ENCODE results near the gene RDH5. TPM values are rescaled to one million over a fixed set of nuclear protein-coding genes. Genes with fewer than 3 reads are reported as not detected.
A peak's percentile ranks its signal among the peaks of the same experiment; 100 is the strongest.

The RDH5 gene
- total and polyA plus RNA-seq, 2 of the 13 experiments (the other 11 are each of a cell fraction or from before 2014, with no cell fraction given) = 2.6 to 5.7 TPM

DNA sequence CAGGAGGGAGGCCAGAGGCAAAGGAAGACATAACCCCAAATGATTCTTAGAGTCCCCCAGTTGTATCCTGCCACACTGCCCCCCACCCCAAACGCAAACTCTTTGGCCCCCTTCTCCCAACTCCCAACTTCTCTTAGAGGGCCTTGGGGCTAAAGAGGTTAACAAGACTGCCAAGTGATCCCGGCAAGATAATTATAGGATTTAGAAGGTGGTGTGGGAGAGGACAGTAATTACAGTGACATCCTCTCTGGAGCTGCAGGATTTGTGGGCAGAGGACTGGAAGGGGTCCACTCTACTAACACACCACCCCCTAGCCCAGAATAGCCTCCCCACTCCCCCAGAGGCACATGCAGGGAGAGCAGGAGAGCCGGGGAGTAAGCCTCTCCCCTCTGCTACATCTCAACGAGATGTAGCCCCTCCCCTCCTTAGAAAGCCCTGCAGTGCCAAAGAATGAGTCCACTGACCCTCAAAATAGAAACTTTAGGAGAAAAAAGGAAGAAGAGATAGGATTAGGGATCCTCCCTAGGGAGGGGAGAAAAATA, 17.5 kb downstream of the RDH5 start:
- Histone ChIP-seq H3K36me3 (replicated peaks in 1 of 2; ENCODE audit: control insufficient read depth in 1 of 2, insufficient read depth in 2 of 2, low read length in 2 of 2) (no peaks in the 10 kb centered on the region), H3K9me3 (ENCODE audit: low read length) (no peaks in the 10 kb centered on the region), H3K27me3 (ENCODE audit: control insufficient read depth in 1 of 2, insufficient read depth in 2 of 2, low read length in 2 of 2) (peaks cover 0 to 6% of the 10 kb centered on the region in 2 experiments; a peak in 2 of 5 replicates), H3K79me2 (ENCODE audit: insufficient read depth, low read length) (no peaks in the 10 kb centered on the region), H3K4me2 (ENCODE audit: low read depth, low read length) (peak overlapping the region; percentile 84), H3K9ac (ENCODE audit: insufficient read depth, low read depth, low read length) (peak overlapping the region; percentile 39), H2AFZ (ENCODE audit: low read length) (peak overlapping the region; percentile 85), H3K4me3 (replicated peaks in 1 of 3; ENCODE audit: insufficient read depth in 1 of 3, low read depth in 2 of 3, low read length in 3 of 3) (peak overlapping the region; percentile 50 to 66 (median 63)), H3K4me1 (ENCODE audit: insufficient read depth, low read length) (peaks cover 35% of the 10 kb centered on the region), H4K20me1 (ENCODE audit: insufficient read depth, low read length) (no peaks in the 10 kb centered on the region), H3K27ac (ENCODE audit: extremely low read length, insufficient read depth, low read length) (peak overlapping the region; percentile 34)
- FAIRE-seq (no peak), DNase-seq (ENCODE audit: low spot score) (no peak), ATAC-seq (peak; percentile 46)
- TF ChIP-seq ZNF598 (CRISPR knock-in tag; IDR thresholded peaks at IDR 0.05; ENCODE audit: borderline replicate concordance) = 0 out of 2 replicates have a peak, but pooled peaks have one; percentile 4
- TF ChIP-seq DPF2 (CRISPR knock-in tag; IDR thresholded peaks at IDR 0.05; ENCODE audit: borderline replicate concordance, low read depth) = no peak
- no peak for TF ChIP-seq PHF8 (CRISPR knock-in tag; IDR thresholded peaks at IDR 0.05)
- no peak for TF ChIP-seq ATF7 (IDR thresholded peaks at IDR 0.05)
- 0 out of 2 replicates have a peak, but pooled peaks have one; percentile 38 for TF ChIP-seq ATF7 (CRISPR knock-in tag; IDR thresholded peaks at IDR 0.05)
- 0 out of 2 replicates have a peak, but pooled peaks have one; percentile 8 for TF ChIP-seq SP4 (CRISPR knock-in tag; IDR thresholded peaks at IDR 0.05)
- TF ChIP-seq ATF1 (CRISPR knock-in tag; IDR thresholded peaks at IDR 0.05) = peak; percentile 48; the same call in 1 of the 2 replicates
- intact Hi-C loops (cut with micrococcal nuclease; ENCODE audit: unreplicated experiment) = loop anchor here (1.0 to 5.0 kb wide), 5 partner anchors 13 to 300 kb away; partner anchors contain the start of genes DGKA and RDH5
- in situ Hi-C loops (cut with HindIII; ENCODE audit: extremely low pct_ligation_motif_present, low pct_unique_long_range_greater_than_20kb) = loop anchor here (5.0 kb wide), 4 partner anchors 60 to 295 kb away; no protein-coding TSS in a partner anchor
- ChIA-PET POLR2A (interaction anchor here (0.8 to 3.1 kb wide), 10 partner anchors 8 to 190 kb away, joined by 3 to 27 read pairs (median 10); partner anchors contain the start of genes CD63, DNAJC14, ORMDL2 and PYM1), CTCF (ENCODE audit: low intra/inter-chr PET ratio, low total read pairs) (interaction anchor here (0.7 to 3.3 kb wide), 8 partner anchors 13 to 292 kb away, joined by 3 to 36 read pairs (median 10); partner anchors contain the start of gene RDH5)
- WGBS (ENCODE audit: low lambda C conversion rate) = 3% methylated on average over 4 of the region's 4 CpGs
- no TSS peak for BruUV-seq (replicated peaks)
